ENCODE measurements around the gene CYP2W1. TPM values are rescaled to one million over a fixed set of nuclear protein-coding genes. Genes with fewer than 3 reads are reported as not detected.

CYP2W1 gene
- total RNA-seq, 1 donor from 2014 or later, result not detected

DNA sequence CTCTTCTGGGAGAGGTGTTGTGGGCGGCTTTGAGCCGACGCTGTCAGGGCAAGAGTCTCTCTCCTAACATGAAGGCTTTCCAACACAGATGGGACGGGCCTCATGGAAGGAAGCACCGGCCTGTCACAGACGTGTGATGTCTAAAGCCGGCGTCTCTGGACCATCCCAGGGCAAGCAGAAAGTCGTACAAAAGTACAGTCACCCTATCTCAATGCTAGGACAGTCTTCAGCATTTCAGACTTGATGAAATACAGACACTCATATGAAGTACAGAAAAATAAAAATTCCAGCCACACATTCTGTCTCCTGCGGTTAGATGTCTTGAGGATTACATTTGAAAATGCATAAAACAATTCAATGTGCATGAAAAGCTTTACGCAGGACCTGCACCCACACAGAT, 30.6 kb downstream of the CYP2W1 start:
- POLR2A ChIA-PET, result interaction anchor here (1.4 to 1.7 kb wide), 2 partner anchors 9 to 11 kb away, joined by 3 to 7 read pairs; no protein-coding TSS in a partner anchor
- H3K4me3 Mint-ChIP-seq, result no peak overlapping the region
- DNase-seq (no peak), ATAC-seq (ENCODE audit: low read depth) (no peak)
- intact Hi-C loops (cut with micrococcal nuclease), result no loop called here
- H3K27me3 Mint-ChIP-seq, result no peaks in the 10 kb centered on the region
- peaks cover 39% of the 10 kb centered on the region for H3K36me3 Mint-ChIP-seq (ENCODE audit: low read depth)
- no peaks in the 10 kb centered on the region for H3K9me3 Mint-ChIP-seq
- CTCF ChIA-PET, result interaction anchor here (2.9 kb wide), 1 partner anchor 20 kb away, joined by 13 read pairs; no protein-coding TSS in a partner anchor
- no peak overlapping the region for H3K27ac Mint-ChIP-seq
- H3K4me1 Mint-ChIP-seq, result peaks cover 35% of the 10 kb centered on the region
- TF ChIP-seq, protein P1, sequence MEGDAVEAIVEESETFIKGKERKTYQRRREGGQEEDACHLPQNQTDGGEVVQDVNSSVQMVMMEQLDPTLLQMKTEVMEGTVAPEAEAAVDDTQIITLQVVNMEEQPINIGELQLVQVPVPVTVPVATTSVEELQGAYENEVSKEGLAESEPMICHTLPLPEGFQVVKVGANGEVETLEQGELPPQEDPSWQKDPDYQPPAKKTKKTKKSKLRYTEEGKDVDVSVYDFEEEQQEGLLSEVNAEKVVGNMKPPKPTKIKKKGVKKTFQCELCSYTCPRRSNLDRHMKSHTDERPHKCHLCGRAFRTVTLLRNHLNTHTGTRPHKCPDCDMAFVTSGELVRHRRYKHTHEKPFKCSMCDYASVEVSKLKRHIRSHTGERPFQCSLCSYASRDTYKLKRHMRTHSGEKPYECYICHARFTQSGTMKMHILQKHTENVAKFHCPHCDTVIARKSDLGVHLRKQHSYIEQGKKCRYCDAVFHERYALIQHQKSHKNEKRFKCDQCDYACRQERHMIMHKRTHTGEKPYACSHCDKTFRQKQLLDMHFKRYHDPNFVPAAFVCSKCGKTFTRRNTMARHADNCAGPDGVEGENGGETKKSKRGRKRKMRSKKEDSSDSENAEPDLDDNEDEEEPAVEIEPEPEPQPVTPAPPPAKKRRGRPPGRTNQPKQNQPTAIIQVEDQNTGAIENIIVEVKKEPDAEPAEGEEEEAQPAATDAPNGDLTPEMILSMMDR (IDR thresholded peaks at IDR 0.05), result no peak

DNA sequence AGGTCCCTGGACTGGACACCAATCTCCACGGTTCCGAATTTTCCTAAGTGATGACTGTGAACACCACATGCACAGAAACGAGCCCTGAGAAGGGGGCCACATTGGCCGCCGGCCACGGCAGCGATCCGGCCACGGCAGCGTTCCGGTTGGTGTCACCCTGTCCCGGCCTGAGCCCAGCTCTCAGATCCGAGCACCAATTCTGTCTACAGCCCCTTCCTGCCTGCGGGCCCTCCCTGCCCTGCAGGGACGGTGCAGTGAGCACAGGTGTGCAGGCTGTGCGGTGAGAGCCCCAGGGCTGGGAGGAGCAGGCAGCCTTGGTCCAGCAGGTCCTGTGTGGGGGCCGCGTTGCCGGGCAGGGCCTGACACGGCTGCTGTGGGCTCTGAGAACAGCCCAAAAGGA, 31.7 kb downstream of the CYP2W1 start:
- H3K9me3 Mint-ChIP-seq, result no peaks in the 10 kb centered on the region
- ATAC-seq (ENCODE audit: low read depth) (no peak), DNase-seq (no peak)
- TF ChIP-seq, protein P1 (IDR thresholded peaks at IDR 0.05), result no peak
- H3K27me3 Mint-ChIP-seq, result no peaks in the 10 kb centered on the region
- no peak overlapping the region for H3K27ac Mint-ChIP-seq
- peaks cover 34% of the 10 kb centered on the region for H3K36me3 Mint-ChIP-seq (ENCODE audit: low read depth)
- ChIA-PET POLR2A (interaction anchor here (1.7 kb wide), 1 partner anchor 8 kb away, joined by 7 read pairs; no protein-coding TSS in a partner anchor), CTCF (no interaction called here)
- no peak overlapping the region for H3K4me3 Mint-ChIP-seq
- intact Hi-C loops (cut with micrococcal nuclease), result no loop called here
- H3K4me1 Mint-ChIP-seq, result peaks cover 39% of the 10 kb centered on the region

DNA sequence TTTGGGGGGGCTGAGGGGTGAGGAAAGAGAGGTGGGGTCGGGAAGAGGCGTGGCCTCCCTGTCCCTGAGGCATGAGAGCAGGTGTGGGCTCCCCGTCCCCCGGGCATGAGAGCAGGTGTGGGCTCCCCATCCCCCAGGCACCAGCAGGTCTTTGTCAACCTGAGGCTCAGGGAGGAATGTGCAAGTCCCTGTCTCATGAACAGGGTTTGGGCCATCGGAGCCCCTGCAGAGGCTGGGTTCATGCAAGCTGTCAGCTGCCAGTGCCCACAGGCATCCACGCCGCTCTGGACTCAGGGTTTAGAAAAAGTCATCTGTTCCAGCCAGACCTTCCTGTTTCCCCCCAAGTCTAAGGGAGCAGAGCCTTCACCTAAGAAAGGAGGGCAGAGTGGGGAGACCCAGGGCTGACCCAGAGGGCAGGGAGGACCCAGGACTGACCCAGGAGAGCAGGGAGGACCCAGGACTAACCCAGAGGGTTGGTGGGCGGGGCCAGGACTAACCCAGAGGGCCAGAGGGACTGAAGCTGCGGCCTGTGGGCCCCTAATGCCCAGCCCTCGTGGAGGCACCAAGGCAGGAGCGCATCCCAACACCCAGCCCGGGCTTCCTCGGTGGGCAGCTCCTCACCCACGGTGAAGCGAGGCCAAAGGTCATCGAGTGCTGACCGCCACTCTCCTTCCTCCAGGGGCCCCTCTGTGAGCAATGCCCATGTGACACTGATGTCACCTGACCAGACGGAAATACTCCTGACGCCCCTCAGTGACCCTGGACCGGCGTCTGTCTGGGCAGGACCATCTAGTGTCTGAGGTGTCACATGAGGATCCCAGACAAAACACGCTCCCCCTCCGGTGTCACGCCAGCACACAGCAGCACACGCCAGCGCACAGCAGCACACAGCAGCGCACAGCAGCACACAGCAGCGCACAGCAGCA, 32.5 kb downstream of the CYP2W1 start:
- ATAC-seq (ENCODE audit: low read depth), result no peak
- Mint-ChIP-seq H3K27ac (no peak overlapping the region), H3K4me1 (peaks cover 39% of the 10 kb centered on the region), H3K9me3 (no peaks in the 10 kb centered on the region), H3K36me3 (ENCODE audit: low read depth) (peaks cover 29% of the 10 kb centered on the region), H3K4me3 (no peak overlapping the region), H3K27me3 (no peaks in the 10 kb centered on the region)
- ChIA-PET POLR2A (no interaction called here), CTCF (no interaction called here)
- DNase-seq, result no peak
- TF ChIP-seq, protein P1 (IDR thresholded peaks at IDR 0.05), result no peak
- intact Hi-C loops (cut with micrococcal nuclease), result no loop called here

DNA sequence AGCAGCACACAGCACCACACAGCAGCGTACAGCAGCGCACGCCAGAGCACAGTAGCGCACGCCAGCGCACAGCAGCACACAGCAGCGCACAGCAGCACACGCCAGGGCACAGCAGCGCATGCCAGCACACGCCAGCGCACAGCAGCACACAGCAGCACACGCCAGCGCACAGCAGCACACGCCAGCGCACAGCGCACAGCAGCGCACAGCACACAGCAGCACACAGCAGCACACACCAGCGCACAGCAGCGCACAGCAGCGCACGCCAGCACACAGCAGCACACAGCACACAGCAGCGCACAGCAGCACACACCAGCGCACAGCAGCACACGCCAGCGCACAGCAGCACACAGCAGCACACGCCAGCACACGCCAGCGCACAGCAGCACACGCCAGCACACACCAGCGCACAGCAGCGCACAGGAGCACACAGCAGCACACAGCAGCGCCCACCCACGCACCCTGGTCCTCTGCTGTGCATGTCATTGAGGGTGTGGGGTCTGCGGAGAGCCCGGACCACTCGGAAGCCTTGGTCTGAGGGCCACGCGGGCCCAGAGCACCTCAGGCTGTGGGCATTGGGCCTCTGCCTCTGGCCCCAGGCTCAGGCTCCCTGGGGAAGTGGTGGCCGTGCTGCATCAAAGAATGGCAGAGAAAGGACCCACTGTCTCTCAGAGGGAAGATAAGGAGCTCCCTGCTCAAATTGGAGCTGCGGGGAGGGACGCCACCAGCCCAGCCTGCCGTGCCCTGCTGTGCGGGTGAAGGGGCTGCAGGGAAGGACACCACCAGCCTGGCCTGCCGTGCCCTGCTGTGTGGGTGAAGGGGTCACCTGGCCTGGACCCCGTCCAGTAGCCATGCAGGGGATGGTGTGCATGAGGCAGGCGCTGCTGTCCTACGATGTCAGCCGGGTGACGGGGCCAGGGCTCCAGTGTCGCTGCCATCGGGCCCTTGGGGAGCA, 33.9 kb downstream of the CYP2W1 start:
- Mint-ChIP-seq H3K4me1 (peaks cover 35% of the 10 kb centered on the region), H3K27ac (no peak overlapping the region), H3K9me3 (no peaks in the 10 kb centered on the region), H3K27me3 (no peaks in the 10 kb centered on the region), H3K4me3 (no peak overlapping the region), H3K36me3 (ENCODE audit: low read depth) (peaks cover 34% of the 10 kb centered on the region)
- DNase-seq, result no peak
- ATAC-seq (ENCODE audit: low read depth), result no peak
- POLR2A ChIA-PET, result interaction anchor here (1.0 to 1.4 kb wide), 2 partner anchors 9 to 49 kb away, joined by 3 read pairs; no protein-coding TSS in a partner anchor
- intact Hi-C loops (cut with micrococcal nuclease), result no loop called here
- CTCF ChIA-PET, result interaction anchor here (9.5 kb wide), 1 partner anchor 49 kb away, joined by 55 read pairs; no protein-coding TSS in a partner anchor
- TF ChIP-seq, protein P1 (IDR thresholded peaks at IDR 0.05), result no peak

Data from activated B cell treated with CpG ODN at 0.5 μM for 24 hours (primary cell).